CD4-positive, alpha-beta T cell (primary cell): Measurements from ENCODE around the gene BCHE. TPM values are rescaled to one million over a fixed set of nuclear protein-coding genes. Genes with fewer than 3 reads are reported as not detected.

Source experiments
- ATAC-seq: fragments of 200-7000 bp; cut with Tn5 transposase; one replicate; pipeline ENCODE4 v1.10.0; 2022; ENCODE audit warnings: mild to moderate bottlenecking; ENCODE audit not compliant: poor library complexity
- CTCF ChIA-PET: fragments of 350-600 bp; sonication (Branson Sonifier 250); formaldehyde crosslinking; loops from one replicate; lab custom pipeline; 2021; ENCODE audit warnings: antibody characterized with exemption, inconsistent platforms; lab: Charles Lee
- POLR2A ChIA-PET: fragments of 350-600 bp; sonication (Branson Sonifier 250); formaldehyde crosslinking; loops from one replicate; lab custom pipeline; 2021; ENCODE audit warnings: antibody characterized with exemption, inconsistent platforms; lab: Charles Lee
- DNase-seq, 14 experiments: peaks; one replicate each; pipeline ENCODE4 v3.0.0-alpha.2; 2013 to 2020; ENCODE audit warnings: mixed read lengths in 2 of 14
- H3K27ac ChIP-seq, 2 donors: one replicate each; pipeline versions ENCODE4 v1.5.1 to v1.7.0; 2013; ENCODE audit warnings: low read length in 2 of 2, low read depth in 1 of 2, mild to moderate bottlenecking in 1 of 2
- H3K27me3 ChIP-seq, 2 experiments: 1 replicate in 1 of 2; 2 replicates in 1 of 2; pipeline versions ENCODE4 v1.6.1 to v1.7.0; 2013; ENCODE audit warnings: low read length in 2 of 2, control low read depth in 1 of 2, mild to moderate bottlenecking in 1 of 2, moderate library complexity in 1 of 2; ENCODE audit not compliant: insufficient read depth in 2 of 2, control insufficient read depth in 1 of 2
- H3K36me3 ChIP-seq: one replicate; pipeline ENCODE4 v1.6.1; 2013; ENCODE audit warnings: low read length, control low read depth; ENCODE audit not compliant: insufficient read depth
- H3K4me1 ChIP-seq: one replicate; pipeline ENCODE4 v1.6.1; 2013; ENCODE audit warnings: low read length, control low read depth; ENCODE audit not compliant: insufficient read depth
- H3K4me3 ChIP-seq: one replicate; pipeline ENCODE4 v1.5.1; 2013; ENCODE audit warnings: mild to moderate bottlenecking, low read length, moderate library complexity
- H3K9me3 ChIP-seq, 2 experiments: 1 replicate in 1 of 2; 2 replicates in 1 of 2; pipeline versions ENCODE4 v1.6.1 to v1.7.0; 2013; ENCODE audit warnings: low read length in 2 of 2, mild to moderate bottlenecking in 2 of 2, control low read depth in 1 of 2, moderate library complexity in 1 of 2; ENCODE audit not compliant: control insufficient read depth in 1 of 2, insufficient read depth in 1 of 2
- H3K27ac Mint-ChIP-seq: one replicate; pipeline ENCODE4 v1.8.0; 2020; ENCODE audit warnings: mixed read lengths
- H3K27me3 Mint-ChIP-seq: one replicate; pipeline ENCODE4 v1.8.0; 2021; ENCODE audit warnings: mixed read lengths
- H3K36me3 Mint-ChIP-seq: one replicate; pipeline ENCODE4 v1.8.0; 2021; ENCODE audit warnings: low read depth, mixed read lengths
- H3K4me1 Mint-ChIP-seq: one replicate; pipeline ENCODE4 v1.8.0; 2021; ENCODE audit warnings: low read depth, mixed read lengths
- H3K4me3 Mint-ChIP-seq: one replicate; pipeline ENCODE4 v1.8.0; 2020; ENCODE audit warnings: mild to moderate bottlenecking, mixed read lengths
- H3K9me3 Mint-ChIP-seq: one replicate; pipeline ENCODE4 v1.8.0; 2020; ENCODE audit warnings: mixed read lengths
- CTCF ChIP-seq: fragments of 200-600 bp; IDR thresholded peaks from one replicate; pipeline ENCODE4 v1.8.0; 2022; ENCODE audit warnings: antibody characterized with exemption, mild to moderate bottlenecking
- intact Hi-C, 2 experiments: fragments of 100-400 bp; cut with DNase I in 1 of 2; cut with micrococcal nuclease in 1 of 2; formaldehyde crosslinking; loops; one replicate each; pipeline versions ENCODE4 v1.15.1 to v1.9.0; 2023 to 2025; cut with DNase I, micrococcal nuclease
- total RNA-seq, 174 experiments: library from RNA in 2 of 174; stranded (reverse) in 2 of 174; gene quantifications; one replicate each; pipeline ENCODE4 v1.2.3 and lab custom pipeline; 2021 to 2026

BCHE gene
- total RNA-seq, 2 experiments from 2014 or later = not detected

DNA sequence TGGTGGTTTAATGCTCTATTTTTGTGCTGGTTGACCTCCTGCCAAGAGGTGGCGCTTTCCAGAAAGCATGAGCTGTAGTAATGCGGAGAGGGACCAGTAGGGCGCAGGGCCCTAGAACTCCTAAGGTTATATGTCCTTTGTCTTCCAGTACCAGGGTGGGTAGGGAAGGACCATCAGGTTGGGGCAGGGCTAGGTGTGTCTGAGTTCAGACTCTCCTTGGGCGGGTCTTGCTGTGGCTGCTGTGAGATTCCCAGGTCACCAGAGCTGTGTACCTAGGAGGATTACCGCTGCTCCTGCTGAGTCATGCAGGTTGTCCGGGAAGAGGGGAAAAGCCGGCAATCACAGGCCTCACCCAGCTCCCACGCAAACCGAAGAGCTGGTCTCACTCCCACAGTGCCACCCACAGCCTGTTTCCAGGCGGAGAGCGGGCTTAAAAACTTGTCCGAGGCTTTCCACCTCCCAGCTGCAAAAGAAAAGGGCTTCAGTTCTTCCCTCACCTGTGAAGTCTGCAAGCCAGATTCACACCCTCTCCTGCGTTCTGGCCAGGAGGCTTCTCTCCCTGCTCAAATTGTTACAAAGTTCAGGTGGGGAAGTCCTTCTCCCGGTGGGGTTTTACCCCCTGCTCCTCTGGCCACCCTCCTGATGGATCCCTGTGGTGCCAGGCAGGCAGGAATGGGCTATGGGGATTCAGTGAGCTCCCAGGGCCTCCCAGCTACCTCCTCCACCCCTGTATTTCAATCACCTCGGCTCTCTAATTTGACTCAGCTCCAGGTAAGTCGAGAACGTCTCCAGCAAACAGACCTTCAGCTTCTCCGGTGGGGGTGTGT is 37.7 kb upstream of the BCHE start:
- no peaks in the 10 kb centered on the region for H3K27me3 Mint-ChIP-seq
- no peak overlapping the region for H3K27ac Mint-ChIP-seq
- no peak for ATAC-seq
- intact Hi-C loops = no loop called here
- TF ChIP-seq CTCF = no peak
- CTCF ChIA-PET = no interaction called here
- no peaks in the 10 kb centered on the region for H3K4me1 Mint-ChIP-seq
- H3K9me3 ChIP-seq = peaks cover 0 to 11% of the 10 kb centered on the region in 2 experiments
- no peak for DNase-seq
- no peaks in the 10 kb centered on the region for H3K36me3 ChIP-seq
- peaks cover 5% of the 10 kb centered on the region for H3K9me3 Mint-ChIP-seq
- H3K4me1 ChIP-seq = no peaks in the 10 kb centered on the region
- H3K4me3 Mint-ChIP-seq = no peak overlapping the region
- no peaks in the 10 kb centered on the region for H3K27me3 ChIP-seq
- H3K36me3 Mint-ChIP-seq = no peaks in the 10 kb centered on the region
- POLR2A ChIA-PET = no interaction called here
- H3K4me3 ChIP-seq = no peak overlapping the region
- H3K27ac ChIP-seq = no peak overlapping the region

GRCh38 chr3:165868088-165868487 is 30.9 kb upstream of the BCHE start:
- no peaks in the 10 kb centered on the region for H3K4me1 Mint-ChIP-seq
- CTCF ChIA-PET = no interaction called here
- ATAC-seq = no peak
- H3K9me3 Mint-ChIP-seq = peaks cover 8% of the 10 kb centered on the region
- no peaks in the 10 kb centered on the region for H3K36me3 Mint-ChIP-seq
- DNase-seq = no peak
- no peak for TF ChIP-seq CTCF
- H3K4me3 Mint-ChIP-seq = no peak overlapping the region
- H3K27me3 Mint-ChIP-seq = no peaks in the 10 kb centered on the region
- H3K27ac Mint-ChIP-seq = no peak overlapping the region
- H3K9me3 ChIP-seq = peaks cover 0 to 4% of the 10 kb centered on the region in 2 experiments
- intact Hi-C loops = no loop called here
- no peak overlapping the region for H3K4me3 ChIP-seq
- H3K4me1 ChIP-seq = no peaks in the 10 kb centered on the region
- no peak overlapping the region for H3K27ac ChIP-seq
- H3K27me3 ChIP-seq = no peaks in the 10 kb centered on the region
- POLR2A ChIA-PET = no interaction called here
- no peaks in the 10 kb centered on the region for H3K36me3 ChIP-seq

- CTCF ChIA-PET = no interaction called here
- TF ChIP-seq CTCF = no peak
- Histone ChIP-seq H3K9me3 (no peaks in the 10 kb centered on the region), H3K27ac (no peak overlapping the region), H3K4me3 (no peak overlapping the region), H3K27me3 (no peaks in the 10 kb centered on the region), H3K36me3 (no peaks in the 10 kb centered on the region), H3K4me1 (no peaks in the 10 kb centered on the region)
- Mint-ChIP-seq H3K4me3 (no peak overlapping the region), H3K27ac (no peak overlapping the region), H3K36me3 (no peaks in the 10 kb centered on the region), H3K9me3 (no peaks in the 10 kb centered on the region), H3K27me3 (no peaks in the 10 kb centered on the region), H3K4me1 (no peaks in the 10 kb centered on the region)
- intact Hi-C loops = no loop called here
- ATAC-seq = no peak
- POLR2A ChIA-PET = no interaction called here
- DNase-seq = no peak
These were observed 21.8 kb upstream of the BCHE start for GRCh38 chr3:165859061-165859460.
